Osteocyte (in vitro differentiated cells): ENCODE measurements around the gene TRIM40. TPM values are rescaled to one million over a fixed set of nuclear protein-coding genes. Genes with fewer than 3 reads are reported as not detected.

Experiments
- total RNA-seq: library from RNA; stranded (reverse); gene quantifications from 2 replicates; pipeline ENCODE4 v1.2.1, GENCODE V29; 2021

TRIM40 gene
- total RNA-seq, 1 donor from 2014 or later, result not detected

Other genes starting within 250 kb of the TRIM40 start
- 293 and 316 TPM in 2 replicates for gene HLA-A, start 193.6 kb upstream of the TRIM40 start, total RNA-seq
- gene POLR1H, start 74.9 kb upstream of the TRIM40 start, total RNA-seq, result 20.1 and 20.4 TPM in 2 replicates
- gene PPP1R11, start 68.9 kb upstream of the TRIM40 start, total RNA-seq, result 46.8 and 52.9 TPM in 2 replicates
- not detected in 2 replicates for gene RNF39, start 60.4 kb upstream of the TRIM40 start, total RNA-seq
- not detected in 2 replicates for gene TRIM31, start 23.1 kb upstream of the TRIM40 start, total RNA-seq
- gene TRIM10, start 25.1 kb downstream of the TRIM40 start, total RNA-seq, result not detected in 2 replicates
- gene TRIM15, start 27.4 kb downstream of the TRIM40 start, total RNA-seq, result not detected in 2 replicates
- 39.8 and 41.8 TPM in 2 replicates for gene TRIM26, start 77.3 kb downstream of the TRIM40 start, total RNA-seq
- gene TRIM39, start 190.8 kb downstream of the TRIM40 start, total RNA-seq, result 11.6 and 14.8 TPM in 2 replicates
- gene RPP21, start 209.0 kb downstream of the TRIM40 start, total RNA-seq, result 47.5 and 48.8 TPM in 2 replicates